Rectal smooth muscle tissue (tissue), 1 donor: Measurements from ENCODE around the gene ZBED4.

ENCODE experiments used
- H3K27ac ChIP-seq: one replicate; pipeline ENCODE4 v1.7.0; 2013; ENCODE audit warnings: low read depth, low read length, inconsistent platforms
- H3K27me3 ChIP-seq: one replicate; pipeline ENCODE4 v1.7.0; 2013; ENCODE audit warnings: low read length; ENCODE audit not compliant: control insufficient read depth, insufficient read depth
- H3K36me3 ChIP-seq: one replicate; pipeline ENCODE4 v1.7.0; 2013; ENCODE audit warnings: low read length; ENCODE audit not compliant: control insufficient read depth, insufficient read depth
- H3K4me1 ChIP-seq: one replicate; pipeline ENCODE4 v1.7.0; 2013; ENCODE audit warnings: low read length; ENCODE audit not compliant: control insufficient read depth, insufficient read depth
- H3K4me3 ChIP-seq: one replicate; pipeline ENCODE4 v1.7.0; 2013; ENCODE audit warnings: low read length
- H3K9ac ChIP-seq: one replicate; pipeline ENCODE4 v1.7.0; 2013; ENCODE audit warnings: low read length

The ZBED4 gene

GRCh38 chr22:49882519-49883293 lies 29.1 kb downstream of the ZBED4 start:
- H3K4me3 ChIP-seq, result no peak overlapping the region
- H3K4me1 ChIP-seq, result no peaks in the 10 kb centered on the region
- peaks cover 15% of the 10 kb centered on the region for H3K36me3 ChIP-seq
- no peaks in the 10 kb centered on the region for H3K27me3 ChIP-seq
- H3K27ac ChIP-seq, result no peak overlapping the region
- H3K9ac ChIP-seq, result no peak overlapping the region

- Histone ChIP-seq H3K27me3 (no peaks in the 10 kb centered on the region), H3K4me3 (no peak overlapping the region), H3K36me3 (peaks cover 15% of the 10 kb centered on the region), H3K27ac (no peak overlapping the region), H3K4me1 (no peaks in the 10 kb centered on the region), H3K9ac (no peak overlapping the region)
Observed at GRCh38 chr22:49883294-49883640, 29.6 kb downstream of the ZBED4 start.

GRCh38 chr22:49884075-49884474 lies 30.4 kb downstream of the ZBED4 start:
- H3K36me3 ChIP-seq, result peaks cover 15% of the 10 kb centered on the region
- H3K4me1 ChIP-seq, result no peaks in the 10 kb centered on the region
- no peak overlapping the region for H3K27ac ChIP-seq
- no peak overlapping the region for H3K9ac ChIP-seq
- H3K27me3 ChIP-seq, result no peaks in the 10 kb centered on the region
- no peak overlapping the region for H3K4me3 ChIP-seq

- H3K9ac ChIP-seq, result no peak overlapping the region
- H3K4me3 ChIP-seq, result no peak overlapping the region
- no peak overlapping the region for H3K27ac ChIP-seq
- no peaks in the 10 kb centered on the region for H3K27me3 ChIP-seq
- no peaks in the 10 kb centered on the region for H3K4me1 ChIP-seq
- peaks cover 15% of the 10 kb centered on the region for H3K36me3 ChIP-seq
Observed at GRCh38 chr22:49884503-49885260, 31.0 kb downstream of the ZBED4 start.

GRCh38 chr22:49885281-49885680 lies 31.6 kb downstream of the ZBED4 start:
- no peak overlapping the region for H3K9ac ChIP-seq
- H3K27me3 ChIP-seq, result no peaks in the 10 kb centered on the region
- peaks cover 15% of the 10 kb centered on the region for H3K36me3 ChIP-seq
- H3K4me1 ChIP-seq, result no peaks in the 10 kb centered on the region
- H3K27ac ChIP-seq, result no peak overlapping the region
- no peak overlapping the region for H3K4me3 ChIP-seq

GRCh38 chr22:49885881-49886280 lies 32.2 kb downstream of the ZBED4 start:
- Histone ChIP-seq H3K27me3 (no peaks in the 10 kb centered on the region), H3K27ac (no peak overlapping the region), H3K36me3 (peaks cover 15% of the 10 kb centered on the region), H3K4me1 (no peaks in the 10 kb centered on the region), H3K4me3 (no peak overlapping the region), H3K9ac (no peak overlapping the region)

- no peak overlapping the region for H3K9ac ChIP-seq
- peaks cover 15% of the 10 kb centered on the region for H3K36me3 ChIP-seq
- H3K4me1 ChIP-seq, result no peaks in the 10 kb centered on the region
- H3K4me3 ChIP-seq, result no peak overlapping the region
- no peak overlapping the region for H3K27ac ChIP-seq
- H3K27me3 ChIP-seq, result no peaks in the 10 kb centered on the region
Observed at GRCh38 chr22:49886346-49887063, 32.9 kb downstream of the ZBED4 start.

- H3K27me3 ChIP-seq, result no peaks in the 10 kb centered on the region
- H3K9ac ChIP-seq, result no peak overlapping the region
- H3K27ac ChIP-seq, result no peak overlapping the region
- no peaks in the 10 kb centered on the region for H3K4me1 ChIP-seq
- H3K36me3 ChIP-seq, result peaks cover 15% of the 10 kb centered on the region
- no peak overlapping the region for H3K4me3 ChIP-seq
Observed at GRCh38 chr22:49887064-49887451, 33.4 kb downstream of the ZBED4 start.

- Histone ChIP-seq H3K27ac (no peak overlapping the region), H3K4me1 (no peaks in the 10 kb centered on the region), H3K4me3 (no peak overlapping the region), H3K27me3 (no peaks in the 10 kb centered on the region), H3K9ac (no peak overlapping the region), H3K36me3 (peaks cover 15% of the 10 kb centered on the region)
Observed at GRCh38 chr22:49887702-49888101, 34.1 kb downstream of the ZBED4 start.

- Histone ChIP-seq H3K4me3 (no peak overlapping the region), H3K4me1 (no peaks in the 10 kb centered on the region), H3K27ac (no peak overlapping the region), H3K36me3 (peaks cover 13% of the 10 kb centered on the region), H3K9ac (no peak overlapping the region), H3K27me3 (no peaks in the 10 kb centered on the region)
Observed at GRCh38 chr22:49889071-49889470, 35.4 kb downstream of the ZBED4 start.

- no peak overlapping the region for H3K4me3 ChIP-seq
- no peak overlapping the region for H3K9ac ChIP-seq
- no peaks in the 10 kb centered on the region for H3K27me3 ChIP-seq
- H3K36me3 ChIP-seq, result peaks cover 3% of the 10 kb centered on the region
- H3K27ac ChIP-seq, result no peak overlapping the region
- H3K4me1 ChIP-seq, result no peaks in the 10 kb centered on the region
Observed at GRCh38 chr22:49892226-49892899, 38.7 kb downstream of the ZBED4 start.

- Histone ChIP-seq H3K4me1 (no peaks in the 10 kb centered on the region), H3K9ac (no peak overlapping the region), H3K27ac (no peak overlapping the region), H3K4me3 (no peak overlapping the region), H3K27me3 (no peaks in the 10 kb centered on the region), H3K36me3 (peaks cover 3% of the 10 kb centered on the region)
Observed at GRCh38 chr22:49893025-49893424, 39.4 kb downstream of the ZBED4 start.
